Lower leg skin (tissue), 4 donors: ENCODE results near the gene CIB1. TPM values are rescaled to one million over a fixed set of nuclear protein-coding genes. Genes with fewer than 3 reads are reported as not detected.
A peak's percentile ranks its signal among the peaks of the same experiment; 100 is the strongest.

Experiments used
- DNase-seq, 2 donors: peaks; one replicate each; pipeline ENCODE4 v3.0.0-alpha.2; 2019; ENCODE audit warnings: low spot score in 2 of 2
- H3K4me3 ChIP-seq: fragments of 200-600 bp; sonication (generic); 2 replicates; pipeline ENCODE4 v1.5.1; 2017; ENCODE audit warnings: mild to moderate bottlenecking, low read depth; ENCODE audit not compliant: poor library complexity, severe bottlenecking
- CTCF ChIP-seq, 3 donors: fragments of 450-650 bp; IDR thresholded peaks; one replicate each; pipeline ENCODE4 v1.5.1; 2016; ENCODE audit warnings: antibody characterized with exemption in 3 of 3, mild to moderate bottlenecking in 3 of 3, moderate library complexity in 2 of 3
- POLR2A ChIP-seq, 2 donors: fragments of 450-650 bp; IDR thresholded peaks; one replicate each; pipeline ENCODE4 v1.6.1; 2016 to 2017; ENCODE audit warnings: antibody characterized with exemption in 2 of 2, mild to moderate bottlenecking in 1 of 2, moderate library complexity in 1 of 2
- WGBS, 2 donors: methylation state at CpG; one replicate each; pipeline ENCODE4 v1.1.5; 2018; 5-methylcytosine and 5-hydroxymethylcytosine counted together
- intact Hi-C: fragments of 100-400 bp; cut with DNase I; formaldehyde crosslinking; loops from one replicate; pipeline ENCODE4 v1.15.0; 2023; ENCODE audit warnings: low total_unique reads
- total RNA-seq, 4 donors: library from RNA; depleted of rRNA; stranded (reverse); fragments of >200 nt; gene quantifications; one replicate each; pipeline ENCODE4 v1.1.0, GENCODE V29; 2016

Gene CIB1
- total RNA-seq, 4 donors from 2014 or later, result 10.0 to 32.2 (median 22.9) TPM

- intact Hi-C loops, result no loop called here
- no peak for TF ChIP-seq CTCF (IDR thresholded peaks at IDR 0.05)
- TF ChIP-seq POLR2A (IDR thresholded peaks at IDR 0.05), result no peak
- 4 to 6% methylated on average over 15 of the region's 15 CpGs for WGBS, 2 donors
- DNase-seq, result no peak
- H3K4me3 ChIP-seq, result peak overlapping the region; percentile 58
Observed at GRCh38 chr15:90266485-90266884, 32.7 kb upstream of the CIB1 start.

- no peak for DNase-seq
- no peak for TF ChIP-seq CTCF (IDR thresholded peaks at IDR 0.05)
- no peak for TF ChIP-seq POLR2A (IDR thresholded peaks at IDR 0.05)
- WGBS, 2 donors, result 0 to 1% methylated on average over 16 of the region's 16 CpGs
- H3K4me3 ChIP-seq, result peak overlapping the region; percentile 58
- intact Hi-C loops, result no loop called here
Observed at GRCh38 chr15:90266061-90266431, 32.3 kb upstream of the CIB1 start.

- TF ChIP-seq CTCF (IDR thresholded peaks at IDR 0.05) (no peak), POLR2A (IDR thresholded peaks at IDR 0.05) (peak in 1 of 2 donors; percentile 61)
- whole genome bisulfite sequencing, 2 donors, result 0% methylated on average over 51 to 59 of the region's 59 CpGs
Observed at GRCh38 chr15:90265271-90266060, 31.7 kb upstream of the CIB1 start, which contains the start of gene NGRN. Gene NGRN (plus strand): TSS chr15:90265672. CDS start chr15:90265713, 41 bp downstream.

GRCh38 chr15:90264671-90265070 is 30.9 kb upstream of the CIB1 start:
- H3K4me3 ChIP-seq, result peak overlapping the region; percentile 58
- intact Hi-C loops, result no loop called here
- 25 to 39% methylated on average over 4 of the region's 4 CpGs for WGBS, 2 donors
- TF ChIP-seq CTCF (IDR thresholded peaks at IDR 0.05) (no peak), POLR2A (IDR thresholded peaks at IDR 0.05) (no peak)
- DNase-seq, result no peak

More at GRCh38 chr15:90265271-90266060, 31.7 kb upstream of the CIB1 start, which contains the start of gene NGRN:
- intact Hi-C loops, result no loop called here
- H3K4me3 ChIP-seq, result peak within 1 kb of the TSS; percentile 58
- peak; percentile 92 to 99 for DNase-seq

- intact Hi-C loops, result no loop called here
- no peak overlapping the region for H3K4me3 ChIP-seq
- DNase-seq, result no peak
- TF ChIP-seq CTCF (IDR thresholded peaks at IDR 0.05) (no peak), POLR2A (IDR thresholded peaks at IDR 0.05) (no peak)
- 56 to 57% methylated on average over 5 of the region's 5 CpGs for WGBS, 2 donors
Observed at GRCh38 chr15:90262426-90262825, 28.7 kb upstream of the CIB1 start.
